T-helper 1 cell treated with Interleukin-12 subunit alpha and Interleukin-12 subunit beta and Interleukin-4 antibody, amounts not matched to agents 30 μg/mL and 1 μg/mL, for 36 hours (primary cell): ENCODE data around the gene PEX14.

Source experiments
- H3K27ac Mint-ChIP-seq: one replicate; pipeline ENCODE4 v1.8.0; 2021; ENCODE audit warnings: mild to moderate bottlenecking, mixed read lengths
- H3K27me3 Mint-ChIP-seq: one replicate; pipeline ENCODE4 v1.8.0; 2021; ENCODE audit warnings: low read depth, mixed read lengths
- H3K36me3 Mint-ChIP-seq: one replicate; pipeline ENCODE4 v1.8.0; 2021; ENCODE audit warnings: low read depth, mixed read lengths
- H3K4me1 Mint-ChIP-seq: one replicate; pipeline ENCODE4 v1.8.0; 2021; ENCODE audit warnings: low read depth, mixed read lengths
- H3K4me3 Mint-ChIP-seq: one replicate; pipeline ENCODE4 v1.8.0; 2021; ENCODE audit warnings: mild to moderate bottlenecking, moderate library complexity, mixed read lengths
- H3K9me3 Mint-ChIP-seq: one replicate; pipeline ENCODE4 v1.8.0; 2021; ENCODE audit warnings: mixed read lengths

The PEX14 gene

GRCh38 chr1:10621906-10622305, 147.2 kb downstream of the PEX14 start:
- H3K27ac Mint-ChIP-seq, result no peak overlapping the region
- no peaks in the 10 kb centered on the region for H3K4me1 Mint-ChIP-seq
- no peak overlapping the region for H3K4me3 Mint-ChIP-seq
- H3K36me3 Mint-ChIP-seq, result no peaks in the 10 kb centered on the region
- H3K9me3 Mint-ChIP-seq, result no peaks in the 10 kb centered on the region
- H3K27me3 Mint-ChIP-seq, result no peaks in the 10 kb centered on the region

DNA sequence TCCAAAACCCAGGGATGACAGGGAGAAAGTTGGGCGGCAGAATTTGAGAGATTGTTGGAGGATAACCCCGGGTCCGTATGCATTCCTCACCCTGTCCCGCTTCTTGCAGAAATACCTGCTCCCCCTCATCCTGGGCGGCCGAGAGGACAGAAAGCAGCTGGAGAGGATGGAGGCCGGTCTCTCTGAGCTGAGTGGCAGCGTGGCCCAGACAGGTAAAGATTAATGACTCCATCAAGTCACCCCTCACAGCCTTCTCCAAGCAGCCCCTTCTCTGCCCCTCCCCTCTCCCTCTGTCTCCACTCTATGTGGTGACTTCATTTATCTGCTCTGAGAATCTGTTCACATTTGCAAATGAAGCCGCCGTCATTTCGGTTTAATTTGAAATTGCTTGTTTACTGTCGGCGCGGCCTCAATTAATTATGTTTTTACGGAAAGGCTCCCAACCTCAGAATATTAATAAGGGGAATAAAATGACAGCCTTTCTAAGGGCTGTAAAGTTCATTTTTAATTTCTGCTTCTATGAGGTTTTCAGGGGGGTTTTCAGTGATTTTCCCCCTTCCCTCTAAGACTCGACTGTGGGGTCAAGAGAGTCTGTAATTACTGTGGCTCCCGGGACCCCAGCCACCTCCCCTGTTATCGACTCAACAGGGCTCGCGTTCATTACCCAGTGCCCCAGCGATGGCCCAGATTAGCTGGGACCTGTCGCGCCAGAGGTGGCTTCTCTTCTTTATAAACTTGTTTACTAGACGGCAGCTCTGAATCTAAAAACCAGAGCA, 148.3 kb downstream of the PEX14 start:
- Mint-ChIP-seq H3K27me3 (no peaks in the 10 kb centered on the region), H3K9me3 (no peaks in the 10 kb centered on the region), H3K4me3 (no peak overlapping the region), H3K4me1 (no peaks in the 10 kb centered on the region), H3K27ac (no peak overlapping the region), H3K36me3 (no peaks in the 10 kb centered on the region)

GRCh38 chr1:10623686-10624145, 149.0 kb downstream of the PEX14 start:
- H3K36me3 Mint-ChIP-seq, result no peaks in the 10 kb centered on the region
- no peak overlapping the region for H3K27ac Mint-ChIP-seq
- H3K9me3 Mint-ChIP-seq, result no peaks in the 10 kb centered on the region
- H3K27me3 Mint-ChIP-seq, result no peaks in the 10 kb centered on the region
- H3K4me1 Mint-ChIP-seq, result no peaks in the 10 kb centered on the region
- H3K4me3 Mint-ChIP-seq, result no peak overlapping the region

DNA sequence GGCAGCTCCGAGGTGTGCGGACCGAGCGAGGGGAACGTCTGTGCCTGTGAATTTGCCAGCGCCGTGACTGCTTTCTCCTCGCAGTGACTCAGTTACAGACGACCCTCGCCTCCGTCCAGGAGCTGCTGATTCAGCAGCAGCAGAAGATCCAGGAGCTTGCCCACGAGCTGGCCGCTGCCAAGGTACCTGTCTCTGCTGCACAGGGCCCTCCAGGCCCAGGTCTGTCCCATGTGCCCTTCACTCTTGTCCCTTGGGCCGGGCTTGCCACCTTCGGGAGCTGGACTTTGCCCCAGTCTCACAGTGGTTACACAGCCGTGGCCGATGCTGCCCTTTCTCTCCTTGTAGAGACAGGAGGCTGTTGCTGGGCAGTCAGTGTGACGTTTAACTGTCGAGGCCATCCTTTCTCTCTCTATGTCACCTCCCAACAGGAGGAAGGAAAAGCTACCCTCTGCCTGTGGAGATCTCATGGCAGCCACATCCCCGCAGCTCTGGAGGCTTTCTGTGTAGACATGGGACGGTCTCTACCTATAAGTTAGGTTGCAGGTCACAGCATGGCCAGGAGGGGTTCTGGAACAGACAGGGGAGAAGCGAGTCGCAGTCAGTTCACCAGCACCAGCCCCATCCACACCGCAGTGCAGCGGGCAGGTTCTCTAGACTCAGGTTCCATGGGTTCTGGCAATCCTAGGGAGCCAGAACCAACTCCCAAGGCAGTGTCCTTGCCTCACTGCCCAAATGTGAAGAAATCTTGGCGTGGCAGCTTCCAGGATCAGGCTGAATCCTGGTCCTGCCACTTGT, 149.7 kb downstream of the PEX14 start:
- no peaks in the 10 kb centered on the region for H3K9me3 Mint-ChIP-seq
- no peak overlapping the region for H3K4me3 Mint-ChIP-seq
- no peaks in the 10 kb centered on the region for H3K36me3 Mint-ChIP-seq
- H3K27ac Mint-ChIP-seq, result no peak overlapping the region
- no peaks in the 10 kb centered on the region for H3K27me3 Mint-ChIP-seq
- no peaks in the 10 kb centered on the region for H3K4me1 Mint-ChIP-seq

DNA sequence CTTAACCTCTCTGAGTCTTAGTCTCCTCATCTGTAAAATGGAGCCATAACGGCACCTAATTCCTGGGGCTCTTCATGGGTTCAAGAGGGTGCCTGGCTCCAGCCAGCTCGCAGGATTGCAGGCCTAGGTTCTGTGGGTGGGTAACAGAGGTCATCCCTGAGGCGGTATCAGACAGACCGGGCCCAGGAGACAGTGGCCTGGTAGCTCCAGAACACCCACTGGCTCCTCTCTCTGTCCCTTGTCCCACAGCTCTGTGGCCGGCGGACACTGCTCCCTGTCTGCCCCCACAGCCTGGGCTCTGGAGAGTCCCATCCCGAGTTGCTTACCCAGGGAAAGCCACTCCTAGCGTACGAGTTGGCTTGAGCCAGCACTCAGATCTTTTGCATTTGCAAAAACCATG, 150.3 kb downstream of the PEX14 start:
- H3K36me3 Mint-ChIP-seq, result no peaks in the 10 kb centered on the region
- H3K4me1 Mint-ChIP-seq, result no peaks in the 10 kb centered on the region
- no peaks in the 10 kb centered on the region for H3K27me3 Mint-ChIP-seq
- no peak overlapping the region for H3K4me3 Mint-ChIP-seq
- no peaks in the 10 kb centered on the region for H3K9me3 Mint-ChIP-seq
- no peak overlapping the region for H3K27ac Mint-ChIP-seq

GRCh38 chr1:10625554-10625953, 150.8 kb downstream of the PEX14 start:
- H3K27ac Mint-ChIP-seq, result no peak overlapping the region
- no peaks in the 10 kb centered on the region for H3K9me3 Mint-ChIP-seq
- H3K27me3 Mint-ChIP-seq, result no peaks in the 10 kb centered on the region
- H3K36me3 Mint-ChIP-seq, result no peaks in the 10 kb centered on the region
- H3K4me3 Mint-ChIP-seq, result no peak overlapping the region
- no peaks in the 10 kb centered on the region for H3K4me1 Mint-ChIP-seq

- Mint-ChIP-seq H3K36me3 (no peaks in the 10 kb centered on the region), H3K9me3 (no peaks in the 10 kb centered on the region), H3K4me3 (no peak overlapping the region), H3K4me1 (no peaks in the 10 kb centered on the region), H3K27ac (no peak overlapping the region), H3K27me3 (no peaks in the 10 kb centered on the region)
These were observed 151.5 kb downstream of the PEX14 start for GRCh38 chr1:10626131-10626731.

GRCh38 chr1:10626791-10627410, 152.2 kb downstream of the PEX14 start:
- Mint-ChIP-seq H3K4me1 (no peaks in the 10 kb centered on the region), H3K9me3 (no peaks in the 10 kb centered on the region), H3K27ac (no peak overlapping the region), H3K4me3 (no peak overlapping the region), H3K27me3 (no peaks in the 10 kb centered on the region), H3K36me3 (no peaks in the 10 kb centered on the region)

- Mint-ChIP-seq H3K4me3 (no peak overlapping the region), H3K9me3 (no peaks in the 10 kb centered on the region), H3K36me3 (no peaks in the 10 kb centered on the region), H3K27me3 (no peaks in the 10 kb centered on the region), H3K27ac (no peak overlapping the region), H3K4me1 (no peaks in the 10 kb centered on the region)
These were observed 153.9 kb downstream of the PEX14 start for GRCh38 chr1:10628685-10629084.

DNA sequence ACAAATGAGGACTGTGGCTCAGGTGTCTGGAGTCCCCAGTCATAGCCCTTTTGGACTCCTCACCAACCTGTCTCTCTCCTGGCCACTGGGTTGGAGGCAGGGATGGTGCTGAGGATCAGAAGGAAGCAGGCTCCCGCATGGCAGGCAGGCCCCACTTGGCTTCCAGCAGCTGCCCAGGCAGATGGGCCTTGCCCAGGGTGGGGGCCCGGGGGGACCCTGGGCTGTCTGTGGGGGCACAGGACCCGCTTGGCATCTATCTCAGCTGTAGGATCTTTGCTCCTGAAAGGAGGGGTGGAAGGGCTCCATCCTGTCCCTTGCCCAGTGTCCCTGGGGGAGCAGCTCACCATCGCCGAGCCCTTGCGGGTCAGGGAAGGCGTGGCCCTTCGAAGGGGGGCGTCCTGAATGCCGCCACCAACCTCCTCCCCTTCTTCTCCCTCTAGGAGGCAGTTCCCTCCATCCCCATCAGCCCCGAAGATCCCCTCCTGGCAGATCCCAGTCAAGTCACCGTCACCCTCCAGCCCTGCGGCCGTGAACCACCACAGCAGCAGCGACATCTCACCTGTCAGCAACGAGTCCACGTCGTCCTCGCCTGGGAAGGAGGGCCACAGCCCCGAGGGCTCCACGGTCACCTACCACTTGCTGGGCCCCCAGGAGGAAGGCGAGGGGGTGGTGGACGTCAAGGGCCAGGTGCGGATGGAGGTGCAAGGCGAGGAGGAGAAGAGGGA, 154.5 kb downstream of the PEX14 start:
- Mint-ChIP-seq H3K27me3 (no peaks in the 10 kb centered on the region), H3K4me1 (no peaks in the 10 kb centered on the region), H3K36me3 (no peaks in the 10 kb centered on the region), H3K27ac (no peak overlapping the region), H3K4me3 (no peak overlapping the region), H3K9me3 (no peaks in the 10 kb centered on the region)

DNA sequence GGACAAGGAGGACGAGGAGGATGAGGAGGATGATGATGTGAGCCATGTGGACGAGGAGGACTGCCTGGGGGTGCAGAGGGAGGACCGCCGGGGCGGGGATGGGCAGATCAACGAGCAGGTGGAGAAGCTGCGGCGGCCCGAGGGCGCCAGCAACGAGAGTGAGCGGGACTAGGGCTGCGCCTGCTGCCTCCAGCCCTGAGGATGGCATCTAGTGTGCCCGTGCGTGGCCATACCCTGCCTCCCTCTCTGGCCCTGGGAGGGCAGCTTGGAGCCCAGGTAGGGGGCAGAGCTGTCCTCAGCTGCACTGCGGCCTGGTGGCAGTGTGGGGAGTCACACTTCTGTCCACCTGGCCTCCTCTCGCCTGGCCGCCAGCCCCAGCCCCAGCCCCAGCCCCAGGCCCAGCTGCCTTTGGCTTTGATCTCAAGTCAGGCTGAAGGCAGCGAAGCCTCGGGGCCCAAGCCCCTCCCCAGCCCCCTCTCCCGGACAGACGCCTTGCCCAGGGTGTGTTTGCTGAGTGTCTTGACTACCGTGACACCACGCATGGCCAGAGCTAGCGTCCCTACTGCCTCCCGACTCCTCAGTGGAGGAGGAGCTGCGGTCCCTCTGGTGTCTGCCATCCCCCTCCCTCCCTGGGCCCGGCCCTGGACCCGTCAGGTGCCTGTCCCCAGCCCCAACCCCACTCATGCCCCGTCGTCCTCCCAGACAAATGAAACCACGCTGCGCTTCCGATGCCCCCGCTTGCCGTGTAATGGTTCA, 155.2 kb downstream of the PEX14 start:
- H3K36me3 Mint-ChIP-seq, result no peaks in the 10 kb centered on the region
- H3K4me1 Mint-ChIP-seq, result no peaks in the 10 kb centered on the region
- no peaks in the 10 kb centered on the region for H3K27me3 Mint-ChIP-seq
- H3K27ac Mint-ChIP-seq, result no peak overlapping the region
- H3K9me3 Mint-ChIP-seq, result no peaks in the 10 kb centered on the region
- H3K4me3 Mint-ChIP-seq, result no peak overlapping the region

DNA sequence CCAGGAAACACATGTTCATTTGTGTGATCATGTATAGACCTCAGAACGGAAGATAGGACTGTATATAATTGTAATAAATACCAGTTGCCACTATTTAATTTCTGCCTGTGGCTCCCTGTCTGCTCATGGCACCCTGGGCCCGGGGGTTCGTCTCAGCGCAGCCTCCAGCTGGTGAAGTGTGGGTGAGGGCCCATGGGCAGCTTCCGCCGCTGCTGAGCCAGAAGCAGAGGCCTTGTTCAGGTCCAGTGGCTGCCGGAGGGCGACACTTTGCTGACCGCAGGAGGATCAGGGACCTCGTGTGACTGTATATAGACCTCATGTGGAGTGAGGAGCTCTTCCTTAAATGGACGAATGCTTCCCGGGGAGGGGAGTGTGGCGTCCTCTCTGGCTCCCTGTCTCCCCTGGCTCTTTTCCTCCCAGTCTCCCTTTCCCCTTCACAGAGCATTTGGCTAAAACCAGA, 155.9 kb downstream of the PEX14 start:
- H3K9me3 Mint-ChIP-seq, result no peaks in the 10 kb centered on the region
- H3K27ac Mint-ChIP-seq, result no peak overlapping the region
- H3K27me3 Mint-ChIP-seq, result no peaks in the 10 kb centered on the region
- H3K4me3 Mint-ChIP-seq, result no peak overlapping the region
- no peaks in the 10 kb centered on the region for H3K36me3 Mint-ChIP-seq
- no peaks in the 10 kb centered on the region for H3K4me1 Mint-ChIP-seq

DNA sequence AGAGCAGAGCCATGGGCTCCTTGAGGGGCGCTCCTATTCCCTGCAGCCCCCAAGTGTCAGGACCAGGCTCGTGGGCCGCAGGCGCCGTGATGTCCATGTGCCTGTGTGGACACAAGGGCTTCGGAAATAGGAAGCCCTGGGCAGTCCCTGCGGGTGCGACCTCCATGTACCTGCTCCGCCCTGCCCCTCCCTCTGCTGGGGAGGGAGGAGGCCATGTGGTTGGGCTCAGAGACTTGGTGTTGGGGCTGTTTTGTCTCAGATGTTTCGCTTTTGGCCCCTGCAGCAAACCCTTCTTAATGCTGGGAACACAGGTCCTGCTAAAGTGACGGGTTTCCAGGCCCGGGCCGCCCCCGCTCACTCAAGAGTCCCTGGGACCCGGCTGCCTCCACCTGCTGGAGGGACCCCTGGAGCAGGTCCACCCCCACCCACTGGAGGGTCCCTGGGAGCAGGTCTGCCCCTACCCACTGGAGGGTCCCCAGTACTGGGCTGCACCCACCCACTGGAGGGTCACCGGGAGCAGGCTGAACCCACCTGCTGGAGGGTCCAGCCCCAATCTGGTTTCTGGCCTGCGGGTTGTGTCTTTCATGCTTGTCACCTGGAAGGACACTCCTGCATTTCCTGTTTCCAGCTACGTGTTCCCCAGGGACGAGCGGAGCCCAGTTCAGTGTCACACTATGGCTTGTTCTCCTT, 156.5 kb downstream of the PEX14 start:
- Mint-ChIP-seq H3K4me3 (no peak overlapping the region), H3K4me1 (no peaks in the 10 kb centered on the region), H3K36me3 (no peaks in the 10 kb centered on the region), H3K27me3 (no peaks in the 10 kb centered on the region), H3K9me3 (no peaks in the 10 kb centered on the region), H3K27ac (no peak overlapping the region)
